Stimulated activated CD8-positive, alpha-beta memory T cell treated with anti-CD3 and anti-CD28 coated beads, Interleukin-12 subunit alpha, Interleukin-12 subunit beta, amount 100 ng/mL, for 24 hours (primary cell): ENCODE measurements around the gene NINL.

Experiments used
- DNase-seq: peaks from one replicate; pipeline ENCODE4 v3.0.0-alpha.2; 2020; ENCODE audit errors: extremely low read depth

Gene NINL

DNA sequence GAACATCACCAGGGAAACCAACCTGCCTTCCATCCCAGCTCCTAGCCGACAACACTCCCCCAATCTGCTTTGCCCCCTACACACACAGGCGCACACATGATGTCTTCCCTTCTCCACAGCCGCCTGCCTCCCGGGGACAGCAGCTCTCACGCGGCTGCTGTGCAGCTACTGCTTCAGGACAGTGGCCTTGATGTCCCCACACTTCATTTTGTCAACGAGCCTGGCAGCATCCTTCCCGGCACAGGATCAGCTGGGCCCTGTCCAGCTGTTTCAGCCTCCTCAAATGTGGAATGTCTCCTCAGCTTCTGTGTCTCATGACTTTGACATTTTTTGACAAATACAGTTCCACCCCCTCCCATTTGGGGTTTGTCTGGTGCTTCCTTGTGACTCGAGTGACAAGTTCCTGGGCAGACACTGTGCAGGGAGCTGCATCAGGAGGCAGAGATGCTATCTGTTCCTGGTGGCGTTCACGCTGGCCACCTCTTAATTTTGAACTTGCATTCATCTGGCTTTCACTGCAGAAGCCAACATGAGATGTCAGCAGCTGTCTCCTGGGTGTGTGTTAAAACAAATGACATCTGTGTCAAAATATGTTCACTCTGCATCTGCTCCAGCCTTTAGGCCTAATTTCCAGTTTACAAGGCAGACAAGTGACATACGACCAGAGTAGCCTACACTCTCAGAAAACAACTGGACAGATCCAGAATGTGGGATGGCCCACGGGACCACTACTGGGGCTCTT, 120.7 kb downstream of the NINL start:
- no peak for DNase-seq

DNA sequence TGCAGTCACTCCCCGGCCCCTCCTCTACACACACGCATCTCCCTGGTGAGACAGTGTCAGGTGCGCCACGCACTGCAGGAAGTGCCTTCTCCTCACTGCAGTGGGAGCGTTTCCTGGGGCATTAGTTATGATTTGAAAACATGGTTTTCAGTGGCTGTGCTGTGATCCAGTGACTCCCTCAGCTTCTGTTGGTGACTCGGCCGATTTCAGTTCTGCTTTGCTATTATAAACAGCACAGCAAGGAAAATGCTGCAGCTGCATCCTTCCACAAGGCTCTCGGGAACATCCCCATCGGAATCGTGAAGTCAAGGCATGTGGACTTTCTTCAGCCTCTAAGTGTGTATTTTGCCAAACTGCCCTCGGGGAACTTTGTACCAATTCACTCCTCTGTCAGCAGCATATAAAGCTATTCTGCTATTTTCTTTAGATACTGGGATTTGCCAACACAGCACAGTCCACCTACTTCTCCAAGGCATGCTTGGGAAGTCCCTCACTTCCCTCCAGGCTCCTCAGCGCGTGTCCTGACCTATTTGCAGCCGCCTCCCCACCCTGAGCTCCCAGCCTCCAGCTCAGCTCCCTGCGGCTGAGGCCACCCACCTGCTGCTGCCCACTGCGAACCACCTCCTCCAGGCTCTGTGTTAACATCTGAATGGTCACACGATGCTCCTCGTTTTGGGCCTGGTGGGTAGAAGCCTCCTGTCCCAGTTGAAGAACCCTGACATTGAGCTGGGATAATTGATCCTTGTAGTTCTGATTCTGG, 123.4 kb downstream of the NINL start:
- no peak for DNase-seq

DNA sequence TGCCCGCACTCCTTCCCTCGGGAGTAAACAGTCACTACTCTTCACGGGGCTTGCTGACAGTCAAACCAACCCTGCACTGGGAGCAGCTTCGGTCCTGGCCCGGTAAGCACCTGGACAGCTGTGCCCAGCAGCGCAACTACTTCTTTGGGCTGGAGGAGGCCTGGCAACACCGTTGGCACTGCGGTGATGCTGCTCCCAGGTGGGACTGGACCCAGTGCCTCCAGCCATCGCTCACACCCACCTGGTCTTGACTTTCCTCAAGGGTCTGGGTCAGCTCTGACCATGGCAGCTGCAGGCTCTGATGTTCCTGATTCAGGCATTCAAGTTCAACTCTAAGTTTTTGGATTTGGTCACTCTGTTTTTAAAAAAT, 124.1 kb downstream of the NINL start:
- no peak for DNase-seq

DNA sequence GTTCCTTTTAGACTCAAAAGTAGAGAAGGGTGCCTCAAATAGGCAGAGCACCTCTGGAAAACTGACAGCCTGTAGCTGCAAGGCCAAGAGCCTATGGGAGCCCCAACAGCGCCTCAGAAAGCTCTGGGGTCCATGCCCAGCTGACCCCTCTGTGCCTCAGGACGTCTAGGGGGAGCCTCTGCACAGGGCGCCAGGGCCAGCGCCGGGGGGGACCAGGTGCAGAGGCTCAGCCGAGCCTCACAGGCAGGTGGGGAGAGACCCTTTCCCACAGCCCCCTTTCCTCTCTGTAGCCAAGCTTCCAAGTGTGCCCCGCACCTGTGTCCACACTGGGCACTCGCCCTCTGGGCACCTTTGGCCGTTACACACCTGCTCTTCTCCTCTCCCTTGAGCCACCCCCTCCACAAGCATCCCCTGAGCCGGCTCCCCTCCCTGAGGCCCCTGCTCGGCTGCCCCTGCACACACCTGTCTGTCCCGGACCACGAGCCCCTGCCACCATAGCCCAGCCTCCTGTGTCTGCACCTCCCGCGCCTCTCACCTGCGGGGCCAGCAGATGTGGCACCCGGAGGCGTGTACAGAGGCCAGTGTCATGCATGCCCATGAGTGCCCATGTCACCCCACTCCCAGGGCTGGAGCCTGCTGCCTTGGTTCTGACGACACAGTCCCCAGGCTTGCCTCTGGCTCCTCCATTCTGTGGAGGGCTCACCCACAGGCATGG, 124.6 kb downstream of the NINL start:
- no peak for DNase-seq

DNA sequence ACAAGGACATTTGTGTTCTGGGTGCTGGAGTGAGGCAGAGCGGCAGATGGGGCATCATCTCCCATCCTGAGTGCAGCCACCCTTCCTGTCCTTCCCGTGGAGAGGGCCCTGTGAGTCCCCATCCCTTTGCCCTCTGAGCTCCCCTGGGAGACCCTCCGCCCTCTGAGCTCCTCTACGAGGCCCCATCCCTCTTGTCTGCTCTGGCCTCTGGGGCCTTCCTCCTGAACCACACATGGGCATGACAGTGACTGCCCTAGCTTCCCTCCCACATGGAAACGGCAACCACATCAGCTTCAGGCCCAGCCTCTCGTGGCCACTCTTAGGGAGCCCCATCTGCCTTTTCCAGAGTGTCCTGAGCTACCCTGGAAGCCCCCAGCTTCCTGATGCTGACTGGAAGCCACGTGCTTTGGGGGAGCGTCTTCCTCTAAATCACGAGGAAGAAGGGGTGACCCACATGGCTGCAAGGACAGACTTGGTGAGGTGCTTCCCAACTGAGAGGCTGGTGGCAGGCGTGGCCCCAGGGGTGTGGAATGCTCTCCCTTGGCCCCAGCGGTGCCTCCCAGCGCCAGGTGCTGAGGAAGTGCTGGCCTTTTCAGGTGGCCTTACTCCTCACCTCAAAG, 125.3 kb downstream of the NINL start:
- DNase-seq = no peak

DNA sequence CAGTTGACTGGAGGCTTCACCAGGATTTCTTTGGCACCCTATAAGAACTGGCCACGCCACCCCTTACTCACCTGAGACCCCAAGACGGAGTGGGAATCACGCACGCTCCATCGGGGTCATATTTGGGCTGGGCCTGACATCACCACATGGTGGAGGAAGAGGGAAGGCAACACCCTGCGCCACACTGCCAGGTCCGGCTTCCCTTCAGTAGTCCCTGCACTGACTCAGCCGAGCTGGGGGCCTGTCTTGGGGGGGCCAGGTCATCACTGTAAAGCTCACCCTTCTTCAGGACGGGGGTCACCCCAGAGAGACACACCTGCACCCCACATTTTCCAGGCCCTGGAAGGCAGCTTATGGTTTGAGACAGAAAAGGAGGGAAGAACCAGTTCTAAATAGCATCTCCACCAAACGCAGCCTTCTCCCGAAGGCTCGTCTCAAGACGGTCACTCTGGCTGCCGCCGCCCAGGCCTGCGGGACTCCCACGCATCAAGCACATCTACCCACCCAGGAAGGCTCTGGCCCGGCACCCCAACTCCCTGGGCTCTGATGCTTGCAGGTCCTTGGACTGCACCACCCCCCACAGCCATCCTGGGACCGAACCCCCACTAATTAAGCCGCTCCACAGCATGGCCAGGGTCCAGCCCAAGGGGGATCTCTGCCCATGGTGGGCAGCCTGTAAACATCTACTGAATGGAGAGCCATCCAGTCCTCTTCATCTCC, 126.1 kb downstream of the NINL start:
- no peak for DNase-seq

DNA sequence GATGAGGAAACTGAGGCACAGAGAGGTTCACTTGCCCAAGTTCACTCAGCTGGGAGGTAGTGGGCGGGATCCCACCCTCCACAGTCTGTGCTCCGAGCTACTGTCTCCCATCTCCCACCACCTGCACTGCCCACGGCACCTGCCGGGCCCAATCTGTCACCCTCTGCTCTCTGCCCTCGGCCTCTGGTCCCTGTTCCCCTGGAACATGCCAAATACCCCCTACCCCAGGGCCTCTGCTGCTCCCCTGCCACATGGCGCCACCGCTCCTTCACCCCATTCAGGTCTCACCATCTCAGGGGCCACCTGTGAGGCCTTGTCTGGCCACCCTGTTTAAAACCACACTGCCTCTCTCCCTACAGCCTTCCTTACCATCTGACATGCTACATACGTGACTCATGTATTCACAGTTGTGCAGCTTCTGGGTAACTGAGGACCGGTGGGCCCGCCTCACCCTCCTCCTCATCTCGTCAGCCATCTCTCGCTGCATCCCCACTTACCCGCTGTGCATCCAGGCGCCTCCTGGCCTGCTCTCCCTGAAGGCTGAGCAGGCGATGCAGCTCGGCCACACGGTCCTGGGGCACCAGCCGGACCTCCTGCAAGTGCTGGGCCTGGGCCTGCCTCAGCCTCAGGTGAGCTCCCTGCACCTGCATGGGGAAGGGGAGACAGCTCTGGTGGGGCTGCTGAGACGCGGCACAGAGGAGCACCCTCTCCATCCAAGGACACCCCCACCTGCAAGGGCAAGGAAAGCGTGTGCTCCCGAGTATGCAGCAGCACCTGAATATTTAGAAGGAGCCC, 127.2 kb downstream of the NINL start:
- no peak for DNase-seq

DNA sequence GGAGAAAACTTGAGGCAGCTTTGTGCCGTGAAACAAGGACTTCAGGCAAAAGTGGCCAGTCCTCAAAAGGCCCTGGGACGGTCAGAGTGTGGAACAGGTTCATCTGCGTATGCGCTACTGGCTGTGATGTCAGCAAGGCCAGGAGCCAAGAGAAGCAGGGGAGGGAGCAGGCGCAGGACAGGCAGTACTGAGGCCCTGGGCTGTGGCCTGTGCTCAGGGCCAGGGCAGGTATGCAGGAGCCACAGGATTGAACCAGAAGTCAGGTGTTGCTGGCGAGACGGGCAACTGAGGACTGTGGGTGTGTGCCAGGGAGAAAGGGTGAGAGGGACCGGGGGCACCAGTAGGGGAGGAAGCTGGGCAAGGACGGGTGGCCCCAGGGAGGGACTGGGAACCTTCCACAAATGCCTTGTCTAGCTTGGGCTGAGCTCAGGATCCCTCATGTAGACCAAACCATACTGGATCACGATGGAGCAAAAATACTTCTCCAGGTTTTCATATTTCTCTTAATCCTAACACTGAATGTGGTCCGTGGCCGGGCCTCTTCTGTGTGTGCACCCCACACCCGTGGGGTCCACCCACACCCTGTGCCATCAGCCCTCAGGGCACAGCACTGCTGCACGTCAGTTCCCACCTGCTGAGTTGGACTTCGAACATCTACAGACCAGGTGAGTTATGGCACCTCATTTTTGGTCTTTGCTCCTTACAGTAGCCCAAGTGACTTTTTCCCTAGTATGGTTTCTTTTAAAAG, 131.0 kb downstream of the NINL start:
- DNase-seq = no peak

DNA sequence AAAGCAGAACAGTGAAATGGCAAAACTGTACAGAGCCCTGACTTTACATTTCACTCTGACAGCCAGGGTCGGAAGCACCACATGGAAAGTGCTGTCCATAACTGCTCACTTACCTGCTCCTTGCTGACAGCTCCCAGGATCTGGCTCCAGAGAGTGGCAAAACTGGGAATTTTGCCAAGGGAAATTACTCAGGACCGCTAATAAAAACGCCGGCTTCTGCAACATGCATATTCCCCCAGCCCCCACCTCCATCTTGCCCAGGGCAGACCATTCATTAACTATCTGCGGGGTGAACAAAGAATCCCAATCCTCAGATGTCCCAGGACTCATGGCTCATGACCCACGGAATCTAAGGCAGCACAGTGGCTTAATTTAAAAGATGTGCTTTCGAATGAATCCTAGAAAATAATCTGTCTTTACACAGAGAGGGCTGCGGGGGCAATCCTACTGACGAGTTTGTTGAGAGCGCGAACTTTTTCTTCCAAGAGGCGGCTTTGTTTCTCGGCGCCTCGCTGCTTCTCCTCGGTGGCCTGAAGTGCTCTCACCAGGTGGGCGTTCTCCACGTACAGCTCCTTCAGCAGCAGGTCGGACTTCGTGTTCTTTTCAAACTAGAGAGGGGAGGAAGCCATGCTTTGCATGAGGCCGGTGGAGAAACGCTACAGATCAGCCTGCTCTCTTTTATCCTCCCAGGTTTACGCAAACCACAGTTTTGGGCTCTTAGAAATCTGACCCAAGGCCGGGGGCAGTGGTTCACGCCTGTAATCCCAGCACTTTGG, 132.1 kb downstream of the NINL start:
- DNase-seq = no peak

DNA sequence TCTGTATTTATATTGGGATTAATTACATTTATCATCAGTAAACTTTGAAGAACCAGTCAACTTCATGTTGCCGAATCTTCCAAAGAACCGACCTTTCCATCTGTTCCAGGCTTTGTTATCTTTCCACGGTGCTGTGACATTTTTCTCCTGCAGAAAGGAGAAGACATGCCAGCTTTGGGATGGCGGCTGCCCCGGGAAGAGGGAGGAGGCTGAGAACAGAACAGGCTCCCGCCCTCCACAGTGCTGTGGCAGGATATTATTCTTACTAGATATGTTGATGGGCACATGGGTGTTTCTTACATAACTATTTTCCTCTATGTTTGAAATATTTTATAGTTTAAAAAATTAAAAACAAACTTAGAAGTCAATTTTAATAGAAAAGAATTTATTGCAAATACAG, 133.0 kb downstream of the NINL start:
- no peak for DNase-seq

DNA sequence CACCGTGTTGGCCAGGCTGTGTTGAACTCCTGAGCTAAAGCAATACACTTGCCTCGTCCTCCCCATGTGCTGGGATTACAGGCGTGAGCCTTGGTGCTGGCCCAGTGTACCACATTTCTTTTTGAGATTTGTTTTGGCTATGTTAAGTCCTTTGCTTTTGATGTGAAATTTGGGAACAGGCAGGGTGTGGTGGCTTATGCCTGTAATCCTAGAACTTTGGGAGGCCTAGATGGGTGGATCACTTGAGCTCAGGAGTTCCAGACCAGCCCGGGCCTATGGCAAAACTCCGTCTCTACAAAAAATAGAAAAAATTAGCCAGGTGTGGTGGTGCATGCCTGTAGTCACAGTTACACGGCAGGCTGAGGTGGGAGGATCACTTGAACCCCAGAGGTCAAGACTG, 137.7 kb downstream of the NINL start:
- DNase-seq = no peak

DNA sequence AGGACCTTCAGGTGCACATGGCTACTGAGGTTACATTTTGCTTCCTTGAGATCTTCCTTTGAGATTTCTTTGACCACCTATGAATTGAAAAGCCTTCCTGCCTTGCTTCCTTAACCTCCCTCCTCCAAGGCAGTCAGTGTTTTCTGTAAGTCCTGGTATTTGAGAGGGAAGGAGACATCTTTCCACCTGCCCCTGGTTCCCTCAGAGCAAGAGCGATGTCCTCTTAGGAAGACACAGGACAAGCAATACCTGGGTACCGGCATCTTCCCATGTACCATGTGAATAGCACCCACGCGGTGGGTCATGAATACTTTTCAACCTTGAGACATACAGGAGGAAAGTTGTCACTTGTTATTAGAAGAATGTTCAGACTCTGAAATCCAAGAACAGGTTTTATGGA, 140.8 kb downstream of the NINL start:
- DNase-seq = no peak

DNA sequence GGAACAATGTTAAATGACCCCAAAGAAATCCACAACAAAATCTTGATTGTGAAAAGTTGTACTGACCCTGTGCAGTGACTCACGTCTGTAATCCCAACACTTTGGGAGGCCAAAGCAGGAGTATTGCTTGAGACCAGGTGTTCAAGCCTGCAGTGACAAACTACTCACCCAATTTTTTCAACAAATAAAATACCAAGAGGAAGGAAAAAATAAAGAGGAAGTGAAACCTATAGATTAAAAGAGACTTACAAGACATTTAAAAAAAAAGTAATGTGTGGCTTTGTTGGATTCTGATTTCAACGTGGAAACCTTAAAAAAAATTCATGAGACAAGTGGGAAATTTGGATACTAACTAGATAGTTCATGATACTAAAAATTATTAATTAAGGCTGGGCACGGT, 146.0 kb downstream of the NINL start:
- DNase-seq = no peak

DNA sequence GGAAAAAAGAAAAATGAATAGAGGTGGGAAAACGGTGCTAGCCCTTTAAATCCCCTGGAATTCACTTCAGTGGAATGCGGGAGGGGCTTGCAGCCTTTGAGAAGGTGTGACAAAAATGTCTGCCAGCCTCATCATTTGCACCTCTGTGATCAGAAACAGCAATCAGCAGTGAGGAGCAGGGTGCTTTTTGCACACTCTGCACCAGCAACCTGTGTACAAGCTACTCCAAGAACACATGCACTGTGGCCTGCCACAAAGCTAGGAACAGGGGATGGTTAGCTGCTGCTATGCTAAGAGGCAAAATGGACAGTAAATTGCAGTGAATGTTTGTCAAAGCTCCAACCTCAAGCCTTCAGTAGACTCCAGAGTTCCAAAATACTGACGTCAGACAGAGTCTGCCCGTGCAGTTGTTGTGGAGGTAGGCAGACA, 148.2 kb downstream of the NINL start:
- no peak for DNase-seq

DNA sequence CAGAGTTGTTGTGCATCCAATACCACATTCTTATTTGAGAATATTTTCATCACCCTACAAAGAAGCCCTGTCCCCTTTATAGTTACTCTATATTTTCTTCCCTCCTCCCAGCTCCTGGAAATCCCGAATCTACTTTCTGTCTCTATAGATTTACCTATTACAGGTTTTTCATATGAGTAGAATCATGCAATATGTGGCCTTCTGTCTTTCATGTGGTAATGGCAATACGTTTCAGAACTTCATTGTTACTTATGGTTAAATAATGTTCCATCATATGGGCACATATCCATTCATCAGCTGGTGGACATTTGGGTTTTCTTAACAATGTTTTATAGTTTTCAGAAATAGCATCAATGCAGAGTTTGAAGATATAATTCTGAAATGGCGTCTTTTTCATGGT, 160.8 kb downstream of the NINL start:
- DNase-seq = no peak

DNA sequence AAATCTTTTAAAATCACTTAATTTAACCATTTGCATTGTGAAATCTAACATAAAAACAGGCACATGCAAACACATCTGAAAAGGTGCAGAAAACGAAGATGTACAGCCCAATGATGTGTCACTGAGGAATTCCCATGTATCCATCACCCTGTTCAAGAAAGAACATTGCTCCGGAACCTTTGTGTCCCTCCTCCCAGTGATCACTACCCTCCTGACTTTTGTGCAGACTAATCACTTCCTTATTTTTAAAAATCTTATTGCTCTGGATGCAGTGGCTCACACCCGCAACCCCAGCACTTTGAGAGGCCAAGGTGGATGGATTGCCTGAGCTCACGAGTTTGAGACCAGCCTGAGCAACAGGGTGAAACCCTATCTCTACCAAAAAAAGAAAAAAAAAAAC, 163.3 kb downstream of the NINL start:
- no peak for DNase-seq

DNA sequence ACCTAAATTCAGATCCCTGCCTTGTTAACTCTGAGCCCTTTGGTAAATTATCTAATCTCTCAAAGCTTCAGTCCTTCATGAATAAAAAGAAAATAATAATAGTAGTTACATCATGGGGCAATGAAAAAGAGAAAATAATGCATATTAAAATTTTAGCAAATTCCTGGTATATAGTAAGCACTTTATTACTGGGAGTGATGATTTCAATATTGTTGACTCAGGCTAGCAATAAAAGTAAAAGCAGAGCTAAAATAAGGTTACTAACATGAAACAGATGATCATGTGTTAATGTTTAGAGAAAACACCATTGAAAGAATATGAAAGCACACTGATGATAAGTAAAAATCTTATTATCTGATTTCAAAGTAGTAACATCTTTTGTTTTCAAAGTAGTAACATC, 164.2 kb downstream of the NINL start:
- DNase-seq = no peak

DNA sequence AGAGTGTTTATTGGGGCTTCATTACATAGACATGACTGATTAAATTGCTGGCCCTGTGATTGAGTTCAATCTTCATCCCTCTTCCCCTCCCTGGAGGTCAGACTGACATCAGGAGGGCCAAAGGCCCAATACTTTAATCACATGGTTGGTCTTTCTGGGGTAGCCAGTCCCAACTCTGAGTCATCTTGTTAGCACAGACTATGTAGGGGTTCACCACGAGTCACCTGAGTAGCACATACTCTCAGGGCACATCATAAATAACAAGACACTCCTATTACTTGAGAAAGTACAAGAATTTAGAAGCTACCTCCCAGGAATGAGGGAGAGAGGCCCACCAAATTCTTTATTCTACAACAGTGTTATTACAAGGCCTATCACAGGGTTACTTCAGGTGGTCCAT, 166.6 kb downstream of the NINL start:
- DNase-seq = no peak

DNA sequence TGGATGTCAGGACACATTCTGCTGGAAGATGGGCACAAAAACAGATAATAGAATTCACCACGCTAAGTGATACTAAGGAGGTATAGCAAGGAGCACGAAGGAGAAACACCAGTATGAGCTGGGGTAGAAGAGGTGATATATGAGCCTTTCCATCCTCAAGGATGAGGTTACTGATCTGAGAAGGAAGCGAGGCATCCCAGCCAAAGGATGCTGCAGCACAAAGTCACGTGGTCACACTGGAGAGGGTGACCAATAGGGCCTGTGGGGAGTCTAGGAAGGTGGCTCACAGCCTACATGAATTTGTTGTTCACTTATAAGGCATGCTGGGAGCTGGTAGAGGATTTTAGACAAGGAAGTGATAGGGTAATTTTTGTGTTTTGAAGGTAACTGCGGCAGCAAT, 176.4 kb downstream of the NINL start:
- DNase-seq = no peak

DNA sequence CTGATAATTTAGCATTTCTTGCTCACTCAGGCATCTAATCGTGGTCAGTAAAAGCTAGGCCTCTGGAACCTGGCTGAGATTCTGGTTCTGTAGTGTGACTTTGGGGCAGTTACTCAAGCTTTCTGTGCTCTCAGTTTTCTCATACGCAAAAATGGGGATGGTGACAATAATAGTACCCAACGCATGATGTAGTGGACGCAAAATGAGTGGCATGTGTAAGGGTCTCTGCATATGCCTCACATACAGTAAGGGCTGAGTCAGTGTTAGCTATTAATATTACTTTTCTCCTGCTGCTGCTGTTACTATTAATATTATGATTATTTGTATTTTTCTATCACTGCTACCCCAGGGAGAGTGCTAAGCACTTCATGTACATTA, 177.2 kb downstream of the NINL start:
- DNase-seq = no peak
